ENCODE data around the gene FADS2.
A peak's percentile ranks its signal among the peaks of the same experiment; 100 is the strongest.

FADS2 gene

DNA sequence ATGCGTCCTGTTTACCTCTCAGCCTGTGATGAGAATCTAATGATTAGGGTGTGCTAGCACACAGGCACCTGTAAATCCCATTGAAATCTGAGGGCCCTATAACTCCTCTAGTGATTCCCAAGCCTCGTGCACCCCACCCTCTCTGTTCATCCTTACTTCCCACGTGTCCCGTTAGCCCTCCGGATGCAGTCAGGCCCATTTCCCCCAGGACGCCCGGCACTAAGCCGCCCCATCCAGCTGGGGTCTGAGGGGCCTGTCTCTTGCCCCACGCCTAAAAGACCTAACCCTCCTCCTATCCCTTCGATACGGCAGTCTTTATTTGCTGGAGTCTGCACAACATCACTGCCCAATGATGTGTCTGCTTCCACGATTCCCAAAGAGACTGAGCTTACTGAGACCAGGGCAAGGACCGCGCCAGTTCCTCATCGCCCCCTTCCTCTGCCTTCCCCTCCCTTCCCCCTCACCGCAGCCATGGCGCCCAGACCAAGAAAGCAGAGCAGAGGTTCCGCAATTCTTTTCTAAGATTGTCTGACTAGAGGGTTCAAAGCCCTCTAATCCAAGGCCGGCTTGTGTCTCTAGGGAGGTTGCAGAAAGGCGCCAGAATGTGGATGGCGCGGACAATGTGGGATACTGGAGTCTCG is 1.1 kb upstream of the FADS2 start:
- DNase-seq: no peak

DNA sequence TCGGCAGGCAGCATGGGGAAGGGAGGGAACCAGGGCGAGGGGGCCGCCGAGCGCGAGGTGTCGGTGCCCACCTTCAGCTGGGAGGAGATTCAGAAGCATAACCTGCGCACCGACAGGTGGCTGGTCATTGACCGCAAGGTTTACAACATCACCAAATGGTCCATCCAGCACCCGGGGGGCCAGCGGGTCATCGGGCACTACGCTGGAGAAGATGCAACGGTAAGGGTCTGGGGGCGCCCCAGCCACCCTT is 204 bp downstream of the FADS2 start:
- no peak for DNase-seq

DNA sequence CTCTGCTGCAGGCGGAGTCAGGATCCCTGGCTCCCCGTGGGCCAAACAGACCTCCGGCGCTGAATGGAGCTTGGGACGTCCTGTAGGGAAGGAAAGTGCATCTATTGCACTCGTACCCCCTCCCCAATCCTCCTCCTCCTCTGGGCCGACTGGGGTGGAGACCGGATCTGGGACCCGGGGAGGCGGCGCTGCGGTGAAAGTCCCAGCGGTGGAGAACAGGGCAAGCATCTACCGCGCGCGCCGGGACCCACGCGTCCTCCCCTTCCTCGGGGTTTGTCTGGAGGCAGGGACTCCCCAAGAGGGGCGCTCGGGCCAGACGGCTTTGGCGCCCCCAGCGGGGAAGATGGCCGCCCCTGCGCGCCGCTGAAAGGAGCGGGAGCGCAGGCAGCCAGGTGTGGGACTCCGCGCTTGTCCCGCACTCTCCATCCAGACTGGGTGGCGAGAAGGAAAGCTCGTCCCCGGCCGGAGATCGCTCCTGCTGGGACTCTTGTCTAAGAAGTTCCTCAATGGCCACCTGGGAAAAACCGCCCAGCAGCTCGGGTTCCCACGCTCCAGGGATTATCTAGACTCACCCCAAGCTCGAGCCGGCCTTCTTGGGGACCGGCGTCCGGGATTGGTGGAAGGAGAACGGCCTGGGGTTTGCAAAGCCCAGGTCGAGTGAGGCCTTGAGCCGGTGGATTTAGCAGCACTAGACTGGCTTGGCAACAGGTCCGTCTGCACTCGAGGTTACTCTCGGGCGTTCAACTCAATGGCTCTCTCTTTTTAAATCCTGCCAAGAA is 718 bp downstream of the FADS2 start:
- peak; percentile 33 to 67 for DNase-seq

DNA sequence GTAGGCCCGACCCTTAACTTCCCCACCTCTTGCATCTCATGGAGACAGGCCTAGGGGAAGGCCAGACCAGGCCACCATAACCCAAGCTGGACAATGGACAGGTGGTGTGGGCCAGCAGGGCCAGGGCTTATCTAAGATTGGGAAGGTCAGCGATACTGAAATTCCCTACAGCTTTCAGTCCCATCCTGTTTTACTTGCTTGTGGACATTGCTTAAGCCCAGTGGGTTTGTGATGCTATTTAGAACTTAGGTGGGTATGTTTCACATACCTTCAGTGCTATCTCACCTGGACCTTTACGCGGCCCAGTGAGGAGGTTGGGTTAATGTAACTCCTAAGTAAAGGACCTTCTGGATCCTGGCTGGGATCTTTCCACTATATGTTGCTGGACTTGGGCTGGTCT is 1.7 kb downstream of the FADS2 start:
- DNase-seq: no peak

DNA sequence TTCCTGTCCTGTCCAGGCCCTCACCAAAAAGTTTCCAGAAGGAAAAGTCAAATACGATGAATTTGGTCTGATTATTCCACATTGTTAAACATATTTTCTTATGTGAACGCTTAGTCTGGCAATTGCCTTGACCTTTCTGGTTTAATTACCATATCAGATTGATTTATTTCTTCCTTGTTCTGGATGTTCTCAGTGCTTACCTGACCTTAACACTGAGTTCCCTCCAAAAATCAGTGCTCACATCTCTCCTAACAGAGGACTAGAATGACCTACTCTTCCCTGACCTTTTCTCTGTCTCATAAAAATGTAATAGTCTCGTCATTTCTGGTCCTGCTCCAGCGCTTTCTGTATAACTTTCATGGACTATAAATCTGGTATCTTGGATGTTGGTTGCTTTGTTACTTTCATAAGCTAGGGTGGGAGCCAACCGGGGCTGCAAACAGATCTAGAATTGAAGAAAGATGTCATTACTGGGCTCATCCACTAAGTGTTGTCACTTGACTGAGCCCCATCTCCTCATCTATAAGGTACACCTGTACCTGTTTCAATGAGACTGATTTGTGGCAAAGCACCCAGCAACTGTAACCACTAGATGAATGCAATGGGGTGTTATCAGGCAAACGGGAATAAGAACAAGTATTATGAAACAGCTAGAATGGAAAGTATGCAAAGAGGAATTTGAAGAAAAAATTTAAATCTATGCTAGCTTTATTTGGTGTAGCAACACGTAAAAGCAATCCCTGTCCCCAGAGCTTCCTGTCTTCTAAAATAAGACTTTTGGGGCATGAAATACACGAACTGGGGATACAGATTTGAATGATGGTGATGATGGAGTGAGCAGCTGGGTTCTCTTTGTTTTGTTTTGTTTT is 2.4 kb downstream of the FADS2 start:
- no peak for DNase-seq

DNA sequence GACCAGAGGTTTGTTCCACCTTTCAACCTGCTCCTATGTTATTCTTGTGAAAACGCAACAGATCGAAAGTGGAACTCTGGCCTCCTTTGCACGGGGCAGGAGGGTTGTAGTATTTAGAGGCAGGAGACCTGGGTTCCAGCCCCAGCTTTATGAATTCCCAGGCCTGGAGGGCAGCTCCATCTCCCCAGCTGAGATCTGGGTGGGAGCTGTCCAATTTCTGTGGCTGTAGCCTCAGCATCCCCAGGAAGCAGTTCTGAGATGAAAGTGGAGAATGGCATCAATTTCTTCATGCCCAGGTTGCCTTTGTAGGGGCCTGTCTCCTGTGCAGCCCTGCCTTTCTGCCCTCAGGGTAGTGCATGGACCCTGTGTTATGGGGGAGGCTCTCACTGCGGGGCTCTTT is 4.1 kb downstream of the FADS2 start:
- DNase-seq: no peak

DNA sequence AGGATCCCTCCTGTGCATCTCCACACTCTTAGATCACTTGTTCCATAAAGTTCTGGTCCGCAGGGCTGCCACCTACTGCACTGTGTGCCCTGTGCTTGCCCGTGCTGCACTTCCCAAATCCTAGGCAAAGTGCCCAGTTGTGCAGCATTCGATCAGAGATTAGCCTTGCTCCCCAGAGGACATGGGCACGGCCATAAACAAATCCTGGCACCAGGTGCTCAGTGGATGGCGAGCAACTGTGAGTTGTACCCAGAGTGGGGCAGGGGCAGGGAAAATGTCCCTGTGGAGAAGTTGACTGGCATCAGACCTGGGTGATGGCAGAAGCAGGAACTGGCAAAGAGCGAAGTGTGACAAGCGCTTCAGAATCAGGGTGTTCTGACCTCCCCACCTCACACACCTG is 4.7 kb downstream of the FADS2 start:
- no peak for DNase-seq

DNA sequence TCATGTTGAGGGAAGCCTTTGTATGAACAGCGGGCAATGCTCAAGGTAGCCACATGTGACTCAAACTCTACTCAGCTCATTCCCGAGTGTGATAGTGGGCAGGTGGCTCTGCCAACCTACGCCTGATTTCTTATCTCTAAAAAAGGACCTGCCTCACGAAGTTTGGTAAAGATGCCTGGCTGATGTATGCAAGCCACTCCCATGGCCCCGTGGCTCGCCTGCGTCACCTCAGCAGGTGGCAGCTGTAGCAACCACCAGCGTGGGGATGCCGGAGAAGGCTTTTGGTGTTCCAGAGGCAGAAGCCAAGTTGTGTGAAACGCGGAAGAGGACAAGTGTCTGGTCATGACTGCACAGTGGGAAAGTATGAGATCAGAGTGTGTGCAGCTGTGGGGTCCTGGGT is 5.4 kb downstream of the FADS2 start:
- no peak for DNase-seq

DNA sequence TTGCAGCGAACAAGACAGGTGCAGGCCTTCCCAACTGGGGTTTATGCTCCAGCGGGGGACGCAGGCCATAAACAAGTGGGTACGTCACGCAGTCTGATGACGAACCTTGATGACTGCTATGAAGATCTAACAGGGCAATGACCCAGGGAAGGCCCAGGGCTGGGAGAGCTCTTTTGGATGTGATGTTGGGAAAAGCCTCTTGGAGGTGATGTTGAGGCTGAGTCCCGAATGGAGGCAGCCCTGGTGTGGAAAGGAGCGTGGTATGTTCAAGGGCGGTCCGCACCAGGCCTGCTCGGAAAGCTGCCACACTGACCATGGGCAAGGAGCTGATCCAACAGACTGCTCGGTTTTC is 5.8 kb downstream of the FADS2 start:
- no peak for DNase-seq

DNA sequence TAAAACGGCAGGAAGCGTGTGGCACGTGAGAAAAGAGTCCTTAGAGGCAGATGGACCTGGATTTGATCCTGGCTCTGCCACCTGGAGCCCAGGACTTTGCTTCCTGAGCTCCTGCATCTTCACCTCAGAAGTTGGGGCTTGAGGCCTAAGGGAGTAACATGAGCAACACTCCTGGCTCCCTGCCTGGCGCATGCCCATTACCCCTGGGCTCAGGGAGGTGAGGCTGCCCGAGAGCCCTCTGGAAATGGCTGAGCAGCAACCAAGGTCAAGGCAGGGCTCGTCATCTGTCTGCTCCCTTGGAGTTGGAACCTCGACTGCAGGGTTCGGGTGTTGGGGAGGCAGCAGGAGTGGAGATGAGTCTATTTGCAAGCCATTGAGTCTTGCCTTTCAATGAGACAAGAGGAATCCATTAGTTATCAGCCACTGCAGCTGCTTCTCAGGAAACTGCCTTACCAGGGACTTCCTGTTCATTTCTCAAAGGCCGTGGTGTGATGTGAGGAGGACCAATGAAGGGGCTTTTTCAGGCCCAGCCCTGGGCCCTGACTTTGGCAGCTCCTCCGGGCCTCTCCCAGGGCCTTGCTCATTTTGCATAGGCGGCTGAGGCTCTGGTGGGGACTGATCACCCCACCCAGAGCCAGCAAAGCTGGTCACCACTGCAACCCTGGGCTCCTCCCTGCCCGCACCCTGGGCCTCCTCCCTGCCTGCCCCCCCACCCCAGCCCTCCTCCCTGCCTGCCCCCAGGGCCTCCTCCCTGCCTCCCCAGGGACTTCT is 6.4 kb downstream of the FADS2 start:
- DNase-seq: no peak

DNA sequence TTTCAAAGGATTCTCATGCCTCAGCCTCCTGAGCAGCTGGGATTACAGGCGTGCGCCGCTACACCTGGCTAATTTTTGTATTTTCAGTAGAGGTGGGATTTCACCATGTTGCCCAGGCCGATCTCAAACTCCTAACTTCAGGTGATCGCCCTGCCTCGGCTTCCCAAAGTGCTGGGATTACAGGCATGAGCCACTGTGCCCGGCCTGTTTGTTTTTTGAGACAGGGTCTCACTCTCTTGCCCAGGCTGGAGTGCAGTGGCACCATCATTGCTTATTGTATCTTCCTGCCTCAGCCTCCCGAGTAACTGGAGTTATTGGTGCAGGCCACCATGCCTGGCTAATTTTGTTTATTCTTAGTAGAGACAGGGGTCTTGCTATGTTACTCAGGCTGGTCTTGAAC is 8.1 kb downstream of the FADS2 start:
- DNase-seq: no peak

DNA sequence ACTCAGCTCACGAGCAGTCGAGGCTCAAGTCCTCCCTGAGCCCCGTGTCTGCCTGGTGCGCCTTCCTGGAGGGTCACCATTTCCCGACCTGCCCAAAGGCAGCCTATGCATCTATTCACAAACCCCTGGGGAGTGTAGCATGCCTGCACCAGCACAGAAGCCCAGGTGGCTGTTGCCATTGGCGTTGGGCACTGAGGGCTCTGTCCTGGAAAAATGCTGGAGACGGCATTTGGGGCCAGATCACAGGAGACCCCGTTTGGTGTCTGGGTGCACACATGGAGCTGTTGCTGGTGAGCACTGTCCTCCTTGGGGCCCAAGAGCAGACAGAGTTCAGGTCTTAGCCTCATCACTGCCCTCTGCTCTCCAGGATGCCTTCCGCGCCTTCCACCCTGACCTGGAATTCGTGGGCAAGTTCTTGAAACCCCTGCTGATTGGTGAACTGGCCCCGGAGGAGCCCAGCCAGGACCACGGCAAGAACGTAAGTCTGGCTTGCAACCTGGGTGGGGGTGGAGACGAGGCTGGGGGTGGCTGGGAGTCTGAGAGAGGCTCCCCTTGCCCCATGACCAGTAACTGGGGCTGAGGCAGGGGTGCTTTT is 9.4 kb downstream of the FADS2 start:
- DNase-seq: no peak

DNA sequence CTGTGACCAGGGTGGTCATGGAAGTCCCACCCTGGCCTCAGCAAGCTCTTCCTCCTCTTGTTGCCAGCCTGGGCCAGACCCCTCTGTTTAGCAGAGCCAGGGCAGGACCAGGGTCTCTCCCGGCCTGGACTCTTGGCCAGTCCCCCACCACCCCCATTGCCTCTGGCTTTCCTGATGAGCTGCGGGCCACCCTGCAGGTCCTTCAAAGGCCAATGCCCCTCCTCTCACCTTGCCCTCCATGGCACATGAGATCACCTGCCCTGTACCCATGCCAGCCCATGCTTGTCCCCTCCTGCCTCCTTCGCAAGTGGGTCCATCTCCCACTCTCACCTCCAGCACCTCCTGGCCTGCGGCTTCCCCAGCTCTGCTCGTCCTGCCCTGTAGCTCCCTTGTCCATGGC is 10.4 kb downstream of the FADS2 start:
- DNase-seq: no peak

DNA sequence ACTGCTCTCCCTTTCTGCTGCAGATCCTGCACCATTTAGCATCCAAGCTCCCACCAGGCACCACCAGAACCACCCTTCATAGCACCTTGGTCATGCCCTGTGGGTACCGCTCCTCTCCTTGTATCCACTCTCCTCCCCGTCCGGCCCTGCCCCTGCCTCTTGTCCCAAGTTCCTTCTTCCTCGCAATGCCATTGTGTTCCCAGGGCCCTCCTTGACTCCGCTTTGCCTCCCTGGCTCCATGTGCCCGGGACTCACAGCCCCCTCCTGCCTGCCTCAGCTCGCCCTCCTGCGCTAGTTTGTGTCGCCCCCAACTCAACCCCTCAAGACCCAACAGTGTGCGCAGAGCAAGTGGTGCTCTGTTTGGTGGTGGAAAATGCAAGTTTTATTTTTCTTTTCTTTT is 10.8 kb downstream of the FADS2 start:
- DNase-seq: no peak

DNA sequence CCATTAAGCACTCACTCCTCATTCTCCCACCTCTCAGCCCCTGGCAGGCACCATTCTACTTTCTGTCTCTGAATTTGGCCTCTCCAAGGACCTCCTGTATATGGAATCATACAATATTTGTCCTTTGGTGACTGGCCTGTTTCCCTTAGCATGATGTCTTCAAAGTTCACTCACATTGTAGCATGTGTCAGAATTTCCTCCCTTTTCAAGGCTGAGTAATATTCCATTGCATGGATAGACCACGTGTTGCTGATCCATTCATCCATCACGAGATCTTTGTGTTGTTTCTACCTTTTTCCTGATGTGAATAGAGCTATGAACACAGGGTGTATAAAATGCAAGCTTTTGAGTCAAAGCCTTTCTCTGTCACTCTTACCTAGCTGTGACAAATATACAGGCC is 11.6 kb downstream of the FADS2 start:
- no peak for DNase-seq

DNA sequence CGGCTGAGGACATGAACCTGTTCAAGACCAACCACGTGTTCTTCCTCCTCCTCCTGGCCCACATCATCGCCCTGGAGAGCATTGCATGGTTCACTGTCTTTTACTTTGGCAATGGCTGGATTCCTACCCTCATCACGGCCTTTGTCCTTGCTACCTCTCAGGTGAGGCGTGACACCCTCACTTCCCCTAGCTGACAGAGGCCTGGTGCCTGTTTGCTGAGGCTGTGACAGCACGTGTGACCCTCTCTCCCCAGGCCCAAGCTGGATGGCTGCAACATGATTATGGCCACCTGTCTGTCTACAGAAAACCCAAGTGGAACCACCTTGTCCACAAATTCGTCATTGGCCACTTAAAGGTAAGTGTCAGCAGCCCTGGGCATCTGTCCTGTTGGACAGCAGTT is 12.3 kb downstream of the FADS2 start:
- DNase-seq: no peak

DNA sequence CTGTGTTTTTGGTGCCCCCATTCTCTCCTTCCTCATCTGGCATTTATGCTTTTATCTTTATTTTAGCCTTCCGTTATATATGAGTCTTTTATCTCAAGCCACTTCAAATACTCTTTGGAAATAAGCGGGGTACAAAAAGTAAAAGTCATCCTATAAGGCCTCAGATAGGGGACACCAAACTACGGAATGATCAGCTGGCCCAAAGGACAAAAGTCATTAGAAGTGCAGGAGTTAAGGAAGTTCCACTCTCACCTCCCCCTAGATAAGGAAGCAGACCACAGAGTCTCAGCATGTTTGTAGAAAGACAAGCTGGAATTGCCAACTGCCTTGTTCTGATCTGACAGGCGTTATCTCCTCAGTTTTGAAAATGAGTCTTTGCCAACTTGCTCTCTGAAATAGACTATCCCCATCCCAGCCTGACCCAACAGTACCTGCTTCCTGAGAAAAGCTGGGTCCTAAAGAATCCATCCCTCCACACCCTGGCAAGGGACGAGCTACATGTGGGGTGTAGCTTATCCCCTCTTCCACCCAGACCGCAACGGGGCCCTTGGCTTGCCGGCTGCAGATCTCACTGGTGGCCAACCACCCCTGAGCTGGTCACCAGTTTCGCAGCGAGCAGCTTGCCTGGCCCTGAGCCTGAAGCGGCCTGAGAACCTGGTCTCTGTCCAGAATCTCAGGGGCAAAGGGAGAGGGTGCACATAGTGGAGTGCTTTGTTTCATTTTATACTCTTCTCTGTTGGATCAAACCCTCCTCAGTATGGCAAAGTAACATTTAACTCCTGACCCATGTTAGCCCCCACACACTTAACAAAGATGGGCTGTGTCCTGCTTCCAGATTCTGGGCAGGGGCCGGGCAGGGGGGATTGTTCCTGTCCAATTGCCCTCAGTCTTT is 13.8 kb downstream of the FADS2 start:
- no peak for DNase-seq

DNA sequence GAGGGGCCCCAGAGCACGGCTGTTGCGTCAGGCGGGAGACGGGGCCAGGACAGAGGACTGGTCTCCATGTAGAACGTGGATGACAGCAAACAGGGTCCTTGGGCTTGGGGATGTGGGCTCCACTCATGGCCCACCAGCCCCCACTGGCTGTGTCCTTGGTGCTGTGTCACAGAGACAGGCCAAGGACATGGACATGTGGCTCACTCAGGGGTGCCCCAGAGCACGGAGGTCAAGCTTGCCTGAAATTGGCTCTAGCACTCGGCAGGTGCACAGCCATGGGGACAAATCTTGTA is 14.4 kb downstream of the FADS2 start:
- no peak for DNase-seq

DNA sequence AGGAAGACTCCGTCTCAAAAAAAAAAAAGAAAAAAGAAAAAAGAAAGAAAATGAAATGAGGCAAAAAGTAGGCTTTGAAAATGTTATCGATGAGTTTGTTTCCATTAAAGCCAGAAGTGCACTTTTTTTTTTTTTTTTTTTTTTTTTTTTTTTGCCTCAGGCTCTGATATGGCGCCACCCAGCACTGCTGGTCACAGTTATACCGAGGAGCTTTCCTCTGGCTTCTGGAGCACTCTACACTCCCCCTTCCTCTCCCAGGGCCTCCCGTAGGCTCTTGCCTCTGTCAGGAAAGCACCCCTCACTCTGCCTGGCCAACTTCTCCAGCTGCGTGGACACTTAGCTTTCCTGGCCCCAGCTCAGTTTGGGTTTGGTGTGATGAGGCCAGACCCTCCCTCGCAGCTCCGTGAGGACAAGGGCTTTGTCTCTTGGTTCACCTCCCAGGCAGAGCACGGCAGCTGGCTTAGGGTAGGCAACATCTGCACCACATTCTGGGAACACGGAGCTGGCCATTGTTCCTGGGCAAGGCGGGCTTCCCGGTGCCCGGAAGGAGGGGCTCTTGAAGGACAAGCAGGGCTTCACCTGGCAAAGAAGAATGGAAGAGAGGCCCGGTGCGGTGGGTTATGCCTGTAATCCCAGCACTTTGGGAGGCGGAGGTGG is 16.9 kb downstream of the FADS2 start:
- DNase-seq: no peak

DNA sequence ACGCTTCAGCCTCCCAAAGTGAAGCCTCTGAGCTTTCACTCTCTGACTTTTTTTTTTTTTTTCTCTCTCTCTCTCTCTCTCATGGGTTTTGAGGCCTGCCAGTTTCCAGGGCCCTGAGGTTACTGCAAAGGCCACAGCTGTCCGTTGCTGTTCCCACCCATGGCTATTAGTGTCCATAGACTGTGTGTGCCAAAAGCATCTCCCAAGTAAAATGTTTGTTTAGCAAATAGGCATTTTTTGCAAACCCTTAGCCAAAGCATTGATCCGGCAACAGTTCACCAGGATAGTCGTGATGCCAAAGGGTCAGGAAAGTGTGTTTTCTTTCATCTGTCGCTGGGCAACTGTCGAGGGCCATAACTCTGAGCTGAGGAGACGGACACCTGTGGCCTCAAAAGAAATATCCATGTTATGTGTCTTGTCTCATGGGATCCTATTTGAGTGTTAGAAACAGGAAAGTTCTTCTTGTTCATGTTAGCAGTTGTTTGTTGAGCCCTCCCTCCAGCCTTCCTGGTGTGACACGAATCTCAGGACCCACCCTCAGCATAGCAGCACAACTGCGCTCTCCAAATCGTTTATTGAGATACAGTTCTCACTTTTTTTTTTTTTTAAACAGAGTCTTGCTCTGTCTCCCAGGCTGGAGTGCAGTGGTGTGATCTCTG is 18.4 kb downstream of the FADS2 start:
- DNase-seq: no peak

DNA sequence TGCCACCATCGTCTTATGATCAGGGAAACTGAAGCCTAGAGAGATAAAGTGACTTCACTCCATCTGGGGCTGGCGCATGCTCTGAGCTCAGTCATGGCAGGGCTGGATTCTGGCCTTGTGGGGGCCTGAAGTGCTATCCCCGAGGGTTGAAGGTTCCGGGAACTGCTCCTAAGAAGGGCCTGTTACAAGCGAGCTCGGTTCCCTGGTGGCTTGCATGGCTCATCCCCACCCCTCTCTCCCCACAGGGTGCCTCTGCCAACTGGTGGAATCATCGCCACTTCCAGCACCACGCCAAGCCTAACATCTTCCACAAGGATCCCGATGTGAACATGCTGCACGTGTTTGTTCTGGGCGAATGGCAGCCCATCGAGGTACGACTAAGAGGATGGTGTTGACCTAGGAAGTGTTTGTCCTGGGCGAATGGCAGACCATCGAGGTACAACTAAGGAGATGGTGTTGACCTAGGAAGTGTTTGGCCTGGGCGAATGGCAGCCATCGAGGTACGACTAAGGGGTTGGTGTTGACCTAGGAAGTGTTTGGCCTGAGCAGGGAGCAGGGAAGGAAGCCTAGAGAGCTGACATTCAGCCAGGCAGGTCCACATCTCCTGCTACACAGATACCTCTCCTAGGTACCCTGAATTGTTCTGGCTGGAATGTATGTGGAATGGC is 19.9 kb downstream of the FADS2 start:
- DNase-seq: no peak

All from NCI-H1930 (cell line).